ENCODE results near the gene ELOA.
"Not testable (repeated sequence)": the region's sequence is repeated elsewhere in the genome, so short reads cannot be mapped to it uniquely, and the experiment has no call there.

The ELOA gene

DNA sequence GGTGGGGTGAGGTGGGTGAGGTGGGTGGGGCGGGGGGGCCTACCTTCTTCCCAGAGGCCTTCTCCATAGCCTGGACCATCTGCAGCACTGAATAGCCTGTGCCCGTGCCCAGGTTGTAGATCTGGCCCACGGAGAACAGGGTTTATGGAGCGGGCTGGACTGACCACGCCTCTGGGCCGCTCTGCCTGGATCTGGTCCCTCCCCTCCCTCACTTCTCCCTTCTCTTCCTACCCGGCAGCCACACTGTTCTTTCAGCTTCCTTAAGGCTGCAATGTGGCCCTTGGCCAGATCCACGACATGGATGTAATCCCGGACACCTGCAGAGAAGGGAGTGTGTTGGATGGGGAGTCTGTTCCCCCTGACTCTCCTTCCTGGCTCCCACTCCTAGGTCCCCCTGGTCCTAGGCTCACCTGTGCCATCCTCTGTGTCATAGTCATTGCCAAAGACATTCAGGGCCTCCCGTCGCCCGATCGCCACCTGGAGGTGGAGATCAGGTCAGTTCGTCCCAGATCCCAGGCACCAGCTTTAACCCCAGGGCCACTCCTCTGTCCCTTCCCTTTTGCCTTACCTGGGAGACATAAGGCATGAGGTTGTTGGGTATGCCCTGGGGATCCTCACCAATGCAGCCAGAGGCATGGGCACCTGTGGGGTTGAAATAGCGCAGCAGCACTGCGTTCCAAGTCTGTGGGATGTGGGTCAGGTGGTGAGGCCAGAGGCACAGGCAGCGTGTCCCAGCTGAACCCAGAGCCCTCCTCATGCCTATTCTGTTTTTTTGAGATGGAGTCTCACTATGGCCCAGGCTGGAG, 53.4 kb downstream of the ELOA start:
- in situ Hi-C loops (cut with HindIII; ENCODE audit: low pct_ligation_motif_present, low pct_unique_long_range_greater_than_20kb, low sequenced_read_pairs), result no loop called here
- DNase-seq, result no peak

DNA sequence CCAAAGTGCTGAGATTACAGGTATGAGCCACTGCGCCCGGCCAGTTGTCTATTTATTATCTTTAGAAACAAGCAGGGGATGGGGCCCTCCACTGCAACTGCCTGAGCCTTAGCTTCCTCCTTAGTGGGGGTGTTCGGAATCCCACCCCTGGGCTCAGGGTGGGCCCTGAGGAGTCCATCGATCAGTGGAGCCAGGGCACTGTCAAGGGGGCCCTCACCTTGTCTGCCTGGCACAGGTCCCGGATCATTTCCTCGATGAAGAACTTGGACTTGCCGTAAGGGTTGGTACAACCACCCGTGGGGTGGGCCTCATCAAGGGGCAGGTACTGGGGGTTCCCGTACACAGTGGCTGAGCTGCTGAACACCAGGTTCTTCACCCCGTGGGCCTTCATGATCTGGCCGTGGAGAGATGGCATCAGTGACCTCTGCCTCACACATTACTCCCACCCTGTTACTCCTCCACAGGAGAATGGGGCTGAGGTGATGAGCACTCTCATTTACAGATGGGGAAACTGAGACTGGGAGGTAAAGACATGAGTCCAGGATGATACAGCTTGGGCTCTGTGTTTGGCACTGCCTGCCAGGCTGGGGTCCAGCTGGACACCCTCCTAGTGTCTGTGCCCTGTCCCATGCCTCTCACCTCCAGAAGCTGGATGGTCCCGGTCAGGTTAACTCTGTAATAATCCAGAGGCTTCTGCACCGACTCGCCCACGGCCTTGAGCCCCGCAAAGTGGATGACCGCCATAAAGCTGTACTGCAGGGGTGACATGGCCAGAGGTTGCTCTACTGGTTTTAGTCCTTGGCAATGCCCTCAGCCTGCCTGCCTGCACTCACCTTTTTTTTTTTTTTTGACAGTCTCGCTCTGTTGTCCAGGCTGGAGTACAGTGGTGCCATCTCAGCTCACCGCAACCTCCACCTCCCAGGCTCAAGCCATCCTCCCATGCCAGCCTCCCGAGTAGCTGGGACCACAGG, 54.5 kb downstream of the ELOA start:
- in situ Hi-C loops (cut with HindIII; ENCODE audit: low pct_ligation_motif_present, low pct_unique_long_range_greater_than_20kb, low sequenced_read_pairs), result no loop called here
- no peak for DNase-seq

GRCh38 chr1:23798662-23799142, 55.4 kb downstream of the ELOA start:
- in situ Hi-C loops (cut with HindIII; ENCODE audit: low pct_ligation_motif_present, low pct_unique_long_range_greater_than_20kb, low sequenced_read_pairs), result no loop called here
- no peak for DNase-seq

DNA sequence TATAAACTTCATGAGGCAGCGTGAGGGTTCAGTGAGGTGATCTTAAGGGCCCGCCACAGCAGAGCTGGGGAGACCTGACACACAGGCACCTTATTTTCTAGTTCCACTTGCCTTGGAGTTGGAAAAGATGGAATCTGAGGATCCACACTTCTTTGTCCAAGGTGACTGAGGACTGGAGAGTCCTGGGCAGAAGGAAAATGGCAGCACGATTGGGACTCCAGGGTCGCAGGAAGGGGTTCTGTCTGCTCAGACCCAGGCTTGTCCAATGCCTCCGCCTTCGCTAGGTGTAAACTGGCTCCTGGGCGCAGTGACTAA, 55.9 kb downstream of the ELOA start:
- DNase-seq, result no peak
- in situ Hi-C loops (cut with HindIII; ENCODE audit: low pct_ligation_motif_present, low pct_unique_long_range_greater_than_20kb, low sequenced_read_pairs), result no loop called here

GRCh38 chr1:23799570-23800399, 56.5 kb downstream of the ELOA start:
- DNase-seq, result peak; percentile 88
- in situ Hi-C loops (cut with HindIII; ENCODE audit: low pct_ligation_motif_present, low pct_unique_long_range_greater_than_20kb, low sequenced_read_pairs), result no loop called here

- in situ Hi-C loops (cut with HindIII; ENCODE audit: low pct_ligation_motif_present, low pct_unique_long_range_greater_than_20kb, low sequenced_read_pairs), result no loop called here
- DNase-seq, result peak; percentile 91
These were observed 57.4 kb downstream of the ELOA start, which contains the start of gene GALE for GRCh38 chr1:23800400-23801337. GALE (minus strand) TSS chr1:23800754; CDS start chr1:23799007, 1,747 bp downstream.

GRCh38 chr1:23801338-23801748, 58.1 kb downstream of the ELOA start:
- no peak for DNase-seq

GRCh38 chr1:23801876-23802275, 58.6 kb downstream of the ELOA start:
- in situ Hi-C loops (cut with HindIII; ENCODE audit: low pct_ligation_motif_present, low pct_unique_long_range_greater_than_20kb, low sequenced_read_pairs), result no loop called here

More at GRCh38 chr1:23801338-23801748, 58.1 kb downstream of the ELOA start:
- in situ Hi-C loops (cut with HindIII; ENCODE audit: low pct_ligation_motif_present, low pct_unique_long_range_greater_than_20kb, low sequenced_read_pairs), result no loop called here

GRCh38 chr1:23802809-23803342, 59.6 kb downstream of the ELOA start:
- DNase-seq; in situ Hi-C loops (cut with HindIII; ENCODE audit: low pct_ligation_motif_present, low pct_unique_long_range_greater_than_20kb, low sequenced_read_pairs): not testable (repeated sequence)

More at GRCh38 chr1:23801876-23802275, 58.6 kb downstream of the ELOA start:
- no peak for DNase-seq

GRCh38 chr1:23803674-23804073, 60.4 kb downstream of the ELOA start:
- in situ Hi-C loops (cut with HindIII; ENCODE audit: low pct_ligation_motif_present, low pct_unique_long_range_greater_than_20kb, low sequenced_read_pairs), result no loop called here
- DNase-seq, result no peak

- DNase-seq, result no peak
- in situ Hi-C loops (cut with HindIII; ENCODE audit: low pct_ligation_motif_present, low pct_unique_long_range_greater_than_20kb, low sequenced_read_pairs), result no loop called here
These were observed 61.0 kb downstream of the ELOA start for GRCh38 chr1:23804183-23804835.

DNA sequence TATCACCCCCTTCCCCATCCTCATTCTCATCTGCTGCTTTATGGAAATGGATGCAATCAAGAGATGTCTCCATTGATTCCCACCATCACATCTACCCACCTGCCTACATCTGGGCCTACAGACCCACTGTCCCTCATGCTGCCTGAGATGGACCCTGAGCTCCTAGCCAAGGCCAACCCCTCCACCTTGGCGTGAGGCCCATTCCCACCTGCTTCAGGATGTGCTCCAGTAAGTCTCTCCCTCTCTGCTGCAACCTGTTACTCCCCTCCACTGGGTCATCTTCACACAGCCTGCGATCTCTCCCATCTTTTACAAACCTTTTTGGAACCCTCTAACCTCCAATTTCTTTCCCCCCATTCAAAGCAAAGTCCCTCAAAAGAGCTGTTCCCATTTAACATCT, 61.8 kb downstream of the ELOA start:
- in situ Hi-C loops (cut with HindIII; ENCODE audit: low pct_ligation_motif_present, low pct_unique_long_range_greater_than_20kb, low sequenced_read_pairs), result no loop called here

DNA sequence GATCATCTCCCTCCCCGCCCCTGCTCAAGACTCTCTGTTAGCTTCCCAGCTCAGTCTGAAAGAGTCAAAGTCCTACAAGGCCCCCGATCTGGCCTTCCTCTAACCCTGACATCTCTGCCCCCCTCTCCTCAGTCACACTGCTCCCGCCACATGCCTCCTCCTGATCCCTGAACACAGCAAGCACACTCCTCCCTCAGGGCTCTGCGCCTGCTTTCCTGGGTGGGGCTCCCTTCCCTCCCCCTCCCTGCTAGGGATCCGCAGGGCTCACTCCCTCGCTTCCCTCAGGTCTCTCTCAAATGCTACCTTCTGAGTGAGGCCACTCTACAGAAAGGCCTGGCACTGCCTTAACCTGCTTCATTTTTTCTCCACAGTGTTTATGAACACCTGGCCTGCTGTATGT, 63.0 kb downstream of the ELOA start:
- no peak for DNase-seq
- in situ Hi-C loops (cut with HindIII; ENCODE audit: low pct_ligation_motif_present, low pct_unique_long_range_greater_than_20kb, low sequenced_read_pairs), result no loop called here

More for the DNA sequence above, 61.8 kb downstream of the ELOA start:
- no peak for DNase-seq

GRCh38 chr1:23807453-23807852, 64.2 kb downstream of the ELOA start:
- DNase-seq, result no peak
- in situ Hi-C loops (cut with HindIII; ENCODE audit: low pct_ligation_motif_present, low pct_unique_long_range_greater_than_20kb, low sequenced_read_pairs), result no loop called here

- in situ Hi-C loops (cut with HindIII; ENCODE audit: low pct_ligation_motif_present, low pct_unique_long_range_greater_than_20kb, low sequenced_read_pairs), result no loop called here
- DNase-seq, result peak; percentile 69
These were observed 66.5 kb downstream of the ELOA start for GRCh38 chr1:23809751-23810171.

- peak; percentile 53 for DNase-seq
- in situ Hi-C loops (cut with HindIII; ENCODE audit: low pct_ligation_motif_present, low pct_unique_long_range_greater_than_20kb, low sequenced_read_pairs), result no loop called here
These were observed 67.7 kb downstream of the ELOA start for GRCh38 chr1:23810818-23811540.
